Body of pancreas (tissue), 4 donors: ENCODE measurements around the gene ABHD6. TPM values are rescaled to one million over a fixed set of nuclear protein-coding genes. Genes with fewer than 3 reads are reported as not detected.
A peak's percentile ranks its signal among the peaks of the same experiment; 100 is the strongest.
"Not testable (repeated sequence)": the region's sequence is repeated elsewhere in the genome, so short reads cannot be mapped to it uniquely, and the experiment has no call there.

Experiments
- ATAC-seq: fragments of 150-250 bp; one replicate; pipeline ENCODE4 v1.9.1; 2016
- DNase-seq, 4 donors: peaks; one replicate each; pipeline ENCODE4 v3.0.0-alpha.2; 2019
- H3K27ac ChIP-seq, 4 donors: fragments of 200-600 bp; sonication (generic); 1 replicate in 3 of 4; 2 replicates in 1 of 4; pipeline versions ENCODE4 v1.5.1 to v1.6.1; 2016 to 2019; ENCODE audit warnings: mild to moderate bottlenecking in 1 of 4, mixed read lengths in 1 of 4, moderate library complexity in 1 of 4
- H3K27me3 ChIP-seq, 2 donors: fragments of 200-600 bp; sonication (generic); one replicate each; pipeline ENCODE4 v1.6.0; 2016; ENCODE audit warnings: mild to moderate bottlenecking in 1 of 2
- H3K36me3 ChIP-seq, 2 donors: fragments of 200-600 bp; sonication (generic); replicated peaks in 1 of 2; 2 replicates each; pipeline ENCODE4 v1.5.1; 2016; ENCODE audit warnings: low read depth in 2 of 2; ENCODE audit not compliant: insufficient read depth in 1 of 2
- H3K4me1 ChIP-seq: fragments of 200-600 bp; sonication (generic); one replicate; pipeline ENCODE4 v1.6.0; 2016
- H3K4me3 ChIP-seq, 2 donors: fragments of 200-600 bp; sonication (generic); 1 replicate in 1 of 2; 2 replicates in 1 of 2; pipeline ENCODE4 v1.5.1; 2016 to 2019
- H3K9me3 ChIP-seq, 3 donors: fragments of 200-600 bp; sonication (generic); 1 replicate in 2 of 3; 2 replicates in 1 of 3; pipeline ENCODE4 v1.5.1; 2016
- CTCF ChIP-seq, 7 experiments: fragments of 450-650 bp in 4 of 7; fragments of 200-600 bp in 3 of 7; sonication (generic) in 3 of 7; IDR thresholded peaks; one replicate each; pipeline ENCODE4 v1.5.1; 2016 to 2019; ENCODE audit warnings: antibody characterized with exemption in 7 of 7
- POLR2A ChIP-seq, 3 donors: fragments of 450-650 bp; IDR thresholded peaks; one replicate each; pipeline ENCODE4 v1.6.1; 2016; ENCODE audit warnings: antibody characterized with exemption in 3 of 3, mild to moderate bottlenecking in 2 of 3
- WGBS, 2 donors: methylation state at CpG; one replicate each; pipeline ENCODE4 v1.1.5; 2017; 5-methylcytosine and 5-hydroxymethylcytosine counted together
- intact Hi-C: fragments of 100-400 bp; cut with DNase I; formaldehyde crosslinking; loops from one replicate; pipeline ENCODE4 v1.15.1; 2023
- total RNA-seq, 2 donors: library from RNA; depleted of rRNA; stranded (reverse); fragments of >200 nt; gene quantifications; one replicate each; pipeline ENCODE4 v1.1.0, GENCODE V29; 2016

Gene ABHD6
- total RNA-seq, 2 donors from 2014 or later, result 5.3 to 6.2 TPM

GRCh38 chr3:58242340-58242739, 4.7 kb downstream of the ABHD6 start:
- H3K27me3 ChIP-seq, result no peaks in the 10 kb centered on the region
- no peak for TF ChIP-seq CTCF (IDR thresholded peaks at IDR 0.05)
- TF ChIP-seq POLR2A (IDR thresholded peaks at IDR 0.05), result no peak
- H3K36me3 ChIP-seq, result no peaks in the 10 kb centered on the region
- H3K9me3 ChIP-seq, result no peaks in the 10 kb centered on the region
- intact Hi-C loops, result no loop called here
- peaks cover 11% of the 10 kb centered on the region for H3K4me1 ChIP-seq
- DNase-seq (peak in 1 of 4 donors; percentile 9), ATAC-seq (no peak)
- H3K4me3 ChIP-seq, result no peak overlapping the region
- no peak overlapping the region for H3K27ac ChIP-seq
- 38 to 45% methylated on average over 1 of the region's 1 CpG for WGBS, 2 donors

GRCh38 chr3:58242860-58243259, 5.3 kb downstream of the ABHD6 start:
- H3K36me3 ChIP-seq, DNase-seq, intact Hi-C loops, H3K9me3 ChIP-seq, H3K27ac ChIP-seq, ATAC-seq, H3K27me3 ChIP-seq, H3K4me3 ChIP-seq: not testable (repeated sequence)
- WGBS, 2 donors, result 63 to 81% methylated on average over 4 of the region's 4 CpGs
- peaks cover 11% of the 10 kb centered on the region for H3K4me1 ChIP-seq

- Histone ChIP-seq H3K4me3 (no peak overlapping the region), H3K36me3 (no peaks in the 10 kb centered on the region), H3K27me3 (no peaks in the 10 kb centered on the region), H3K27ac (no peak overlapping the region), H3K4me1 (peaks cover 1% of the 10 kb centered on the region), H3K9me3 (no peaks in the 10 kb centered on the region)
- ATAC-seq (no peak), DNase-seq (no peak)
- intact Hi-C loops, result no loop called here
- no peak for TF ChIP-seq CTCF (IDR thresholded peaks at IDR 0.05)
- no peak for TF ChIP-seq POLR2A (IDR thresholded peaks at IDR 0.05)
- WGBS, 2 donors, result 90 to 94% methylated on average over 6 of the region's 6 CpGs
Observed at GRCh38 chr3:58243976-58244585, 6.5 kb downstream of the ABHD6 start.

- no peak for TF ChIP-seq POLR2A (IDR thresholded peaks at IDR 0.05)
- no peak for TF ChIP-seq CTCF (IDR thresholded peaks at IDR 0.05)
- Histone ChIP-seq H3K27me3 (no peaks in the 10 kb centered on the region), H3K36me3 (no peaks in the 10 kb centered on the region), H3K4me1 (no peaks in the 10 kb centered on the region), H3K27ac (no peak overlapping the region), H3K9me3 (no peaks in the 10 kb centered on the region), H3K4me3 (no peak overlapping the region)
- DNase-seq, result no peak
- intact Hi-C loops, result no loop called here
- 71 to 78% methylated on average over 8 of the region's 8 CpGs for WGBS, 2 donors
- ATAC-seq, result no peak
Observed at GRCh38 chr3:58246148-58247047, 8.8 kb downstream of the ABHD6 start.

GRCh38 chr3:58249358-58250092, 11.9 kb downstream of the ABHD6 start:
- 60 to 66% methylated on average over 7 of the region's 7 CpGs for WGBS, 2 donors
- no peaks in the 10 kb centered on the region for H3K36me3 ChIP-seq
- H3K4me1 ChIP-seq, result no peaks in the 10 kb centered on the region
- H3K4me3 ChIP-seq, result no peak overlapping the region
- H3K27me3 ChIP-seq, result no peaks in the 10 kb centered on the region
- H3K27ac ChIP-seq, result no peak overlapping the region
- no peak for DNase-seq
- no peaks in the 10 kb centered on the region for H3K9me3 ChIP-seq
- ATAC-seq, result no peak
- TF ChIP-seq CTCF (IDR thresholded peaks at IDR 0.05), result no peak
- TF ChIP-seq POLR2A (IDR thresholded peaks at IDR 0.05), result no peak
- intact Hi-C loops, result no loop called here
